ENCODE results near the gene RCAN3. TPM values are rescaled to one million over a fixed set of nuclear protein-coding genes. Genes with fewer than 3 reads are reported as not detected.
"Not testable (repeated sequence)": the region's sequence is repeated elsewhere in the genome, so short reads cannot be mapped to it uniquely, and the experiment has no call there.

Gene RCAN3
- total and polyA plus RNA-seq, 2 of the 4 experiments (the other 2 are of a cell fraction): 4.0 to 5.9 TPM

GRCh38 chr1:24515671-24516209, 13.1 kb downstream of the RCAN3 start:
- WGBS, 2 experiments (ENCODE audit: extremely low coverage in 2 of 2, insufficient read length in 1 of 2): 93% methylated on average over 6 of the region's 14 CpGs; no CpG with 5 or more reads in 1 of the 2 experiments
- H3K14ac ChIP-seq (replicated peaks; ENCODE audit: low read depth, low read length); H2BK120ac ChIP-seq (ENCODE audit: low read depth, low read length); H2BK20ac ChIP-seq (ENCODE audit: low read depth, low read length); POLR2A ChIA-PET (ENCODE audit: unreplicated experiment); H3K27me3 ChIP-seq (ENCODE audit: control insufficient read depth, insufficient read depth, low read length); in situ Hi-C loops (cut with MboI; ENCODE audit: low sequenced_read_pairs); H2AK5ac ChIP-seq (ENCODE audit: low read depth, low read length); H2AK9ac ChIP-seq (replicated peaks; ENCODE audit: low read depth, low read length, poor library complexity); H2BK15ac ChIP-seq (ENCODE audit: low read depth, low read length); intact Hi-C loops (cut with micrococcal nuclease); H4K91ac ChIP-seq (ENCODE audit: insufficient read depth, low read depth, low read length); H3K9me3 ChIP-seq (ENCODE audit: control insufficient read depth, insufficient read depth, low read length); H3K36me3 ChIP-seq (ENCODE audit: control insufficient read depth, insufficient read depth, low read length); H4K5ac ChIP-seq (ENCODE audit: low read depth, low read length); H3K9me1 ChIP-seq (ENCODE audit: insufficient read depth, low read length); H3K56ac ChIP-seq (ENCODE audit: extremely low read depth, insufficient read depth, low read length); H3K4me2 ChIP-seq (ENCODE audit: low read depth, low read length); H3K23ac ChIP-seq (ENCODE audit: low read depth, low read length); H4K20me1 ChIP-seq (ENCODE audit: insufficient read depth, low read length); H3K79me1 ChIP-seq (ENCODE audit: low read depth in 1 of 2, low read length in 2 of 2); H3K4me1 ChIP-seq (ENCODE audit: control insufficient read depth, insufficient read depth, low read length); H3K18ac ChIP-seq (ENCODE audit: low read depth, low read length); BruUV-seq (replicated peaks); H3K4me3 ChIP-seq (ENCODE audit: insufficient read depth, low read depth, low read length); H3K27ac ChIP-seq (ENCODE audit: insufficient read depth, low read length); H3K9ac ChIP-seq (ENCODE audit: low read depth, low read length); H4K8ac ChIP-seq (ENCODE audit: low read depth in 2 of 2, low read length in 2 of 2); dilution Hi-C loops (cut with HindIII; ENCODE audit: low sequenced_read_pairs, unreplicated experiment); H2AFZ ChIP-seq (replicated peaks; ENCODE audit: low read length, poor library complexity); H2BK5ac ChIP-seq (ENCODE audit: low read depth, low read length, poor library complexity, severe bottlenecking); H3K4ac ChIP-seq (ENCODE audit: low read depth, low read length): not testable (repeated sequence)
- 0 out of 2 replicates have a peak, but pooled peaks have one; percentile 9 for TF ChIP-seq FOS (IDR thresholded peaks at IDR 0.05; ENCODE audit: low read depth, low read length)
- CTCF ChIA-PET: interaction anchor here (1.1 to 1.2 kb wide), 2 partner anchors 10 to 14 kb away, joined by 3 to 5 read pairs; partner anchors contain the start of gene RCAN3
- ATAC-seq (ENCODE audit: low read depth) (peak; percentile 59; the same call in 1 of the 2 replicates), DNase-seq (peak; percentile 47)

Data from IMR-90 (cell line).